Measurements from ENCODE around the gene PNMA1. TPM values are rescaled to one million over a fixed set of nuclear protein-coding genes. Genes with fewer than 3 reads are reported as not detected.

Gene PNMA1
- total RNA-seq, 1 donor = 27.9 TPM

- peak; percentile 69 for DNase-seq (ENCODE audit: low read depth)
- H3K4me3 ChIP-seq (ENCODE audit: low read depth, low read length) = peak overlapping the region; percentile 47
- no peak for TF ChIP-seq CTCF (IDR thresholded peaks at IDR 0.05; ENCODE audit: insufficient read depth, low read length)
Measured at GRCh38 chr14:73754911-73755360, 40.8 kb upstream of the PNMA1 start.

GRCh38 chr14:73753887-73754795 is 40.0 kb upstream of the PNMA1 start:
- TF ChIP-seq CTCF (IDR thresholded peaks at IDR 0.05; ENCODE audit: insufficient read depth, low read length) = no peak
- no peak for DNase-seq (ENCODE audit: low read depth)
- H3K4me3 ChIP-seq (ENCODE audit: low read depth, low read length) = peak overlapping the region; percentile 47

GRCh38 chr14:73753124-73753886 is 39.1 kb upstream of the PNMA1 start:
- TF ChIP-seq CTCF (IDR thresholded peaks at IDR 0.05; ENCODE audit: insufficient read depth, low read length) = no peak
- DNase-seq (ENCODE audit: low read depth) = peak; percentile 33
- H3K4me3 ChIP-seq (ENCODE audit: low read depth, low read length) = peak overlapping the region; percentile 3

GRCh38 chr14:73752297-73752992 is 38.3 kb upstream of the PNMA1 start:
- TF ChIP-seq CTCF (IDR thresholded peaks at IDR 0.05; ENCODE audit: insufficient read depth, low read length) = peak; percentile 45
- no peak overlapping the region for H3K4me3 ChIP-seq (ENCODE audit: low read depth, low read length)
- peak; percentile 89 for DNase-seq (ENCODE audit: low read depth)

GRCh38 chr14:73751157-73751691 is 37.0 kb upstream of the PNMA1 start:
- H3K4me3 ChIP-seq (ENCODE audit: low read depth, low read length) = no peak overlapping the region
- no peak for TF ChIP-seq CTCF (IDR thresholded peaks at IDR 0.05; ENCODE audit: insufficient read depth, low read length)
- DNase-seq (ENCODE audit: low read depth) = no peak

- no peak for TF ChIP-seq CTCF (IDR thresholded peaks at IDR 0.05; ENCODE audit: insufficient read depth, low read length)
- H3K4me3 ChIP-seq (ENCODE audit: low read depth, low read length) = no peak overlapping the region
- DNase-seq (ENCODE audit: low read depth) = no peak
Measured at GRCh38 chr14:73750531-73750901, 36.3 kb upstream of the PNMA1 start.

Measured in fibroblast of the aortic adventitia (primary cell).